ENCODE data around the gene DCDC1.

- no peak for TF ChIP-seq POLR2AphosphoS5 (IDR thresholded peaks at IDR 0.05; ENCODE audit: low read depth, low read length)
- no peak for TF ChIP-seq REST (IDR thresholded peaks at IDR 0.05; ENCODE audit: insufficient read depth in 1 of 2, low read depth in 2 of 2, low read length in 2 of 2)
- TF ChIP-seq SIN3A (IDR thresholded peaks at IDR 0.05; ENCODE audit: borderline replicate concordance, insufficient read depth, low read length): no peak
- no peak for TF ChIP-seq TAF1 (IDR thresholded peaks at IDR 0.05; ENCODE audit: borderline replicate concordance, insufficient read depth, low read length)
Observed at GRCh38 chr11:31045335-31045734, 324.2 kb downstream of the DCDC1 start.

All from PFSK-1 (cell line).